ENCODE measurements around the gene MRAS. TPM values are rescaled to one million over a fixed set of nuclear protein-coding genes. Genes with fewer than 3 reads are reported as not detected.
"Not testable (repeated sequence)": the region's sequence is repeated elsewhere in the genome, so short reads cannot be mapped to it uniquely, and the experiment has no call there.

The MRAS gene
- total and polyA plus RNA-seq, 4 experiments from 2014 or later = 1.3 to 2.0 TPM; not detected in 2

DNA sequence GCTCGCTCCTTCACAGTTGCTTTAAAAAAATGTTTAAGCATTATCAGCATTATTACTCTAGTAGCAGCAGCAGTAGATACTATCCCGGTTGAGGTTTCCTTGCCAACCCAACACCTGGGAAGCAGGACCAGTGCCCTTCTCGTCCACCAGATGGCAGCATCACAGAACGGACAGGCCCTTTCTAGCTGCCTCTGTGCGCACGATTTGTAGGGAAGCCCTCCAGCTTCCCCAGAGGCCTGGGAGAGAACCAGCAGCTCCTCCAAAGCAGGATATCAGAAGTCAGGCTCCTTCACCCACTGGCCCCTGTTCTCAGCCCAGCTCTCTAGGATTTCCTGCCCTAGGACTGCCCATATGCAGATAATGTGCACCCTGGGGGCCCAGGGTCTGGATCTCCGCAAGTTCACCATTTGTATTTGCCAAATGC, 69.2 kb downstream of the MRAS start:
- H3K4me3 ChIP-seq (ENCODE audit: low read length in 2 of 2) = no peak overlapping the region
- POLR2A ChIA-PET (ENCODE audit: partially characterized antibody) = no interaction called here

GRCh38 chr3:138418601-138419206, 70.3 kb downstream of the MRAS start:
- H3K9me3 ChIP-seq (ENCODE audit: control insufficient read depth in 1 of 2, low read length in 2 of 2) = no peaks in the 10 kb centered on the region
- H3K27ac ChIP-seq (ENCODE audit: low read depth, low read length) = no peak overlapping the region
- ChIA-PET CTCF (ENCODE audit: partially characterized antibody) (interaction anchor here (1.0 to 5.3 kb wide), 10 partner anchors 9 to 512 kb away, joined by 3 to 64 read pairs (median 4); no protein-coding TSS in a partner anchor), POLR2A (ENCODE audit: partially characterized antibody) (interaction anchor here (0.6 kb wide), 1 partner anchor 341 kb away, joined by 4 read pairs; no protein-coding TSS in a partner anchor)
- intact Hi-C loops (cut with micrococcal nuclease) = loop anchor here (5.0 kb wide), 1 partner anchor 236 kb away; no protein-coding TSS in a partner anchor
- Mint-ChIP-seq H3K4me1 (no peaks in the 10 kb centered on the region), H3K27me3 (peaks cover 5 to 14% of the 10 kb centered on the region in 2 donors), H3K4me3 (no peak overlapping the region), H3K9me3 (peaks cover 0 to 6% (median 0%) of the 10 kb centered on the region in 8 donors), H3K27ac (no peak overlapping the region), H3K36me3 (no peaks in the 10 kb centered on the region)
- H3K4me1 ChIP-seq (ENCODE audit: insufficient read depth, low read length) = no peaks in the 10 kb centered on the region
- H3K36me3 ChIP-seq (ENCODE audit: insufficient read depth, low read length) = no peaks in the 10 kb centered on the region
- DNase-seq = no peak
- no peak overlapping the region for H3K4me3 ChIP-seq (ENCODE audit: low read length in 2 of 2)
- H3K27me3 ChIP-seq (ENCODE audit: insufficient read depth, low read length) = no peaks in the 10 kb centered on the region

More for the DNA sequence above, 69.2 kb downstream of the MRAS start:
- no peaks in the 10 kb centered on the region for H3K36me3 Mint-ChIP-seq
- H3K36me3 ChIP-seq (ENCODE audit: insufficient read depth, low read length) = no peaks in the 10 kb centered on the region
- no peak overlapping the region for H3K4me3 Mint-ChIP-seq
- CTCF ChIA-PET (ENCODE audit: partially characterized antibody) = interaction anchor here (0.6 to 5.3 kb wide), 31 partner anchors 8 to 910 kb away, joined by 3 to 64 read pairs (median 4); partner anchors contain the start of gene ESYT3
- no peaks in the 10 kb centered on the region for H3K4me1 ChIP-seq (ENCODE audit: insufficient read depth, low read length)
- H3K27me3 ChIP-seq (ENCODE audit: insufficient read depth, low read length) = no peaks in the 10 kb centered on the region
- H3K27ac Mint-ChIP-seq = no peak overlapping the region
- H3K4me1 Mint-ChIP-seq = no peaks in the 10 kb centered on the region
- H3K27me3 Mint-ChIP-seq = peaks cover 5 to 14% of the 10 kb centered on the region in 2 donors
- no peaks in the 10 kb centered on the region for H3K9me3 ChIP-seq (ENCODE audit: control insufficient read depth in 1 of 2, low read length in 2 of 2)
- peaks cover 0 to 6% (median 0%) of the 10 kb centered on the region in 8 donors for H3K9me3 Mint-ChIP-seq
- no peak overlapping the region for H3K27ac ChIP-seq (ENCODE audit: low read depth, low read length)
- intact Hi-C loops (cut with micrococcal nuclease) = loop anchor here (1.0 to 5.0 kb wide), 2 partner anchors 235 to 506 kb away; no protein-coding TSS in a partner anchor
- peak; percentile 38 to 52 (median 40) for DNase-seq

DNA sequence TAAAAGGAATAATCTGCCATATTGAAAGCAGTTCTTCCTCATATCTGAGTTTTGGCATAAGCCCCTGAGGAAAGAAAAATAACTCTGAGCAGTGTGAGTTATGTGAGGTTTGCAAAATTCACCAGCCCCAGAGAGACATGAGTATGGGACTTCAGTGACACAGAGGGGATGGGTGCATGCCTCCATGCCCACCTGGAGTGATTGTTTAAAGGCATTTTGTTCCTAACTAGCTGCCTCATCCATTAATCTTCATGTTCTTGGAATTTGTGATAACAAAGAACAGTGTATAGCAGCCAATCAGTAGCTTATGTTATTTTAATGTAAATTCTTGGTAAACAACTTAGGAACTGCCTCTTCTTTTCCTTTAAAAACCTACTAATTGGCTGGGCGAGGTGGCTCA, 74.9 kb downstream of the MRAS start:
- no peaks in the 10 kb centered on the region for H3K27me3 ChIP-seq (ENCODE audit: insufficient read depth, low read length)
- H3K27ac ChIP-seq (ENCODE audit: low read depth, low read length) = no peak overlapping the region
- no peak overlapping the region for H3K27ac Mint-ChIP-seq
- no peak overlapping the region for H3K4me3 ChIP-seq (ENCODE audit: low read length in 2 of 2)
- no peak for DNase-seq
- POLR2A ChIA-PET (ENCODE audit: partially characterized antibody) = no interaction called here
- no peaks in the 10 kb centered on the region for H3K36me3 Mint-ChIP-seq
- CTCF ChIA-PET (ENCODE audit: partially characterized antibody) = interaction anchor here (2.7 to 2.9 kb wide), 2 partner anchors 11 to 500 kb away, joined by 7 read pairs; no protein-coding TSS in a partner anchor
- H3K36me3 ChIP-seq (ENCODE audit: insufficient read depth, low read length) = no peaks in the 10 kb centered on the region
- peaks cover 0 to 6% (median 0%) of the 10 kb centered on the region in 8 donors for H3K9me3 Mint-ChIP-seq
- no peaks in the 10 kb centered on the region for H3K4me1 Mint-ChIP-seq
- no peaks in the 10 kb centered on the region for H3K9me3 ChIP-seq (ENCODE audit: control insufficient read depth in 1 of 2, low read length in 2 of 2)
- H3K27me3 Mint-ChIP-seq = peaks cover 2% of the 10 kb centered on the region in 2 donors
- H3K4me1 ChIP-seq (ENCODE audit: insufficient read depth, low read length) = no peaks in the 10 kb centered on the region
- intact Hi-C loops (cut with micrococcal nuclease) = no loop called here
- H3K4me3 Mint-ChIP-seq = no peak overlapping the region

DNA sequence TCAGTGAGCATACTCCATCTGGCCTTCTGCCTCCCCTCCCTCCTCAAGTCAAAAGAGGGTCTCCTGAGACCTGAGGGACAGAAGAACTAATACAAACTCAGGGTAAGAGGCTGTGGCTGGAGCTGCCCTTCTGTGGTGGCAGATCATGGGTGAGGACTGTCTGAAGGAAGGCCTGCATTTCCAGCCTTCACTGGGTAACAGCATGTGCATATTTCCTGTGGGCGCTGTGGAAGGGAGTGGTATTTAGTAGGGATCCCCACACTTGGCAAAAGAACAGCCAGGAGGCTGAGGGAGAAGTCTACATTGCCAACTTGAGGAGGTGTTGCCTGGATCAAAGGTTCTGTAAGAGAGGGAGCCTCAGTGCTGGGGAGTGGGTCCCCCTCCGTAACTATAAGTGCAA, 75.9 kb downstream of the MRAS start:
- no peak for DNase-seq
- no peak overlapping the region for H3K4me3 Mint-ChIP-seq
- no peaks in the 10 kb centered on the region for H3K4me1 Mint-ChIP-seq
- H3K36me3 Mint-ChIP-seq = no peaks in the 10 kb centered on the region
- Histone ChIP-seq H3K4me1 (ENCODE audit: insufficient read depth, low read length) (no peaks in the 10 kb centered on the region), H3K27ac (ENCODE audit: low read depth, low read length) (no peak overlapping the region), H3K4me3 (ENCODE audit: low read length in 2 of 2) (no peak overlapping the region), H3K9me3 (ENCODE audit: control insufficient read depth in 1 of 2, low read length in 2 of 2) (no peaks in the 10 kb centered on the region), H3K36me3 (ENCODE audit: insufficient read depth, low read length) (no peaks in the 10 kb centered on the region), H3K27me3 (ENCODE audit: insufficient read depth, low read length) (no peaks in the 10 kb centered on the region)
- H3K27ac Mint-ChIP-seq = no peak overlapping the region
- H3K9me3 Mint-ChIP-seq = peaks cover 0 to 6% (median 0%) of the 10 kb centered on the region in 8 donors
- CTCF ChIA-PET (ENCODE audit: partially characterized antibody) = interaction anchor here (2.9 kb wide), 1 partner anchor 12 kb away, joined by 7 read pairs; no protein-coding TSS in a partner anchor
- POLR2A ChIA-PET (ENCODE audit: partially characterized antibody) = no interaction called here
- intact Hi-C loops (cut with micrococcal nuclease) = no loop called here
- H3K27me3 Mint-ChIP-seq = peaks cover 2% of the 10 kb centered on the region in 2 donors

DNA sequence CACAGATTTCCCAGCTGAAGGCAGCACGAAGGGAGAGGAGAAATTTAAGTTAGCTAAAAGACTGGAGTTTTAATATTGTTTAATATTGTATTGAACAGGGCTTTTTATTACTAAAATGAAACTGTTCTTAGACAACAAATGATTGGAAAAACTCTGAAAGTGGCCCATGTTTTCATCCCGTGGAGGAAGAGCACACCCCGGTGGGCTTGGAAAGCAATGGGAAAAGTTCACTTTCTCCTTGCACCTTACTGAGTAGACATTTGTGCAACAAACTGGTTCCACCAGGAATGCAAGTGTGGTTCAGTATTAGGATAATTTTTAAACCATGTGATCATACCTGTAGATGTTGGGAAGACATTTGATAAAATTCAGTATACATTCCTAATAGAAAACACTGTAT, 77.8 kb downstream of the MRAS start:
- H3K4me3 ChIP-seq (ENCODE audit: low read length in 2 of 2) = no peak overlapping the region
- H3K27ac ChIP-seq (ENCODE audit: low read depth, low read length) = no peak overlapping the region
- H3K27ac Mint-ChIP-seq = no peak overlapping the region
- H3K9me3 ChIP-seq (ENCODE audit: control insufficient read depth in 1 of 2, low read length in 2 of 2) = no peaks in the 10 kb centered on the region
- no peaks in the 10 kb centered on the region for H3K27me3 ChIP-seq (ENCODE audit: insufficient read depth, low read length)
- peaks cover 2 to 3% of the 10 kb centered on the region in 2 donors for H3K27me3 Mint-ChIP-seq
- DNase-seq = no peak
- no peak overlapping the region for H3K4me3 Mint-ChIP-seq
- ChIA-PET CTCF (ENCODE audit: partially characterized antibody) (interaction anchor here (1.4 to 1.9 kb wide), 2 partner anchors 9 to 11 kb away, joined by 4 to 7 read pairs; no protein-coding TSS in a partner anchor), POLR2A (ENCODE audit: partially characterized antibody) (no interaction called here)
- H3K9me3 Mint-ChIP-seq = peaks cover 0 to 6% (median 0%) of the 10 kb centered on the region in 8 donors
- intact Hi-C loops (cut with micrococcal nuclease) = no loop called here
- H3K36me3 Mint-ChIP-seq = no peaks in the 10 kb centered on the region
- H3K4me1 Mint-ChIP-seq = no peaks in the 10 kb centered on the region
- H3K4me1 ChIP-seq (ENCODE audit: insufficient read depth, low read length) = no peaks in the 10 kb centered on the region
- H3K36me3 ChIP-seq (ENCODE audit: insufficient read depth, low read length) = no peaks in the 10 kb centered on the region

- H3K36me3 Mint-ChIP-seq; H3K4me1 ChIP-seq (ENCODE audit: insufficient read depth, low read length); H3K4me3 ChIP-seq (ENCODE audit: low read length in 2 of 2); H3K4me3 Mint-ChIP-seq; H3K27me3 Mint-ChIP-seq; DNase-seq; H3K27ac Mint-ChIP-seq; H3K27ac ChIP-seq (ENCODE audit: low read depth, low read length); H3K4me1 Mint-ChIP-seq; H3K36me3 ChIP-seq (ENCODE audit: insufficient read depth, low read length); H3K9me3 Mint-ChIP-seq; POLR2A ChIA-PET (ENCODE audit: partially characterized antibody); H3K27me3 ChIP-seq (ENCODE audit: insufficient read depth, low read length); H3K9me3 ChIP-seq (ENCODE audit: control insufficient read depth in 1 of 2, low read length in 2 of 2); intact Hi-C loops (cut with micrococcal nuclease): not testable (repeated sequence)
- CTCF ChIA-PET (ENCODE audit: partially characterized antibody) = interaction anchor here (1.4 to 1.9 kb wide), 2 partner anchors 9 to 12 kb away, joined by 4 to 7 read pairs; no protein-coding TSS in a partner anchor
Measured at GRCh38 chr3:138426754-138427153, 78.4 kb downstream of the MRAS start.

DNA sequence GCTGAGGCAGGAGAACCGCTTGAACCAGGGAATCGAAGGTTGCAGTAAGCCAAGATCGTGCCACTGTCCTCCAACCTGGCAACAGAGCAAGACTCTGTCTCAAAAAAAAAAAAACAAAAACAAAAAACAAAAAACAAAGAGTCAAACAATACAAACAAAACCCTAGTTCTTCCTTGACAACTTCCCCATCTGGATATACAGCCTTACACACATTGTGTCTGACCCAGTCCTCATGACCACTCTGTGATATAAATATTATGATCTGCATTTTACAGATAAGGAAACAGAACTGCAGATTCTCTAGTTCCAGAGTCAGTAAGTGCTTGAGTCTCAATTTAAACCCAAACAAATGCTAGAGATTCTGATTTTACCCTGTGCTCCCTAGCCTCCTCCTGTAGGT, 81.3 kb downstream of the MRAS start:
- Mint-ChIP-seq H3K27me3 (peaks cover 17 to 21% of the 10 kb centered on the region in 2 donors), H3K4me1 (peaks cover 2 to 12% (median 7%) of the 10 kb centered on the region in 4 donors), H3K9me3 (no peaks in the 10 kb centered on the region), H3K4me3 (no peak overlapping the region), H3K36me3 (no peaks in the 10 kb centered on the region), H3K27ac (no peak overlapping the region)
- peaks cover 5% of the 10 kb centered on the region for H3K27me3 ChIP-seq (ENCODE audit: insufficient read depth, low read length)
- ChIA-PET CTCF (ENCODE audit: partially characterized antibody) (interaction anchor here (2.1 kb wide), 1 partner anchor 12 kb away, joined by 5 read pairs; no protein-coding TSS in a partner anchor), POLR2A (ENCODE audit: partially characterized antibody) (no interaction called here)
- H3K9me3 ChIP-seq (ENCODE audit: control insufficient read depth in 1 of 2, low read length in 2 of 2) = no peaks in the 10 kb centered on the region
- intact Hi-C loops (cut with micrococcal nuclease) = no loop called here
- H3K27ac ChIP-seq (ENCODE audit: low read depth, low read length) = no peak overlapping the region
- no peaks in the 10 kb centered on the region for H3K36me3 ChIP-seq (ENCODE audit: insufficient read depth, low read length)
- DNase-seq = no peak
- no peak overlapping the region for H3K4me3 ChIP-seq (ENCODE audit: low read length in 2 of 2)
- peaks cover 8% of the 10 kb centered on the region for H3K4me1 ChIP-seq (ENCODE audit: insufficient read depth, low read length)
